NCI-H345 treated with DMSO at 0.1 percent for 48 hours (cell line): ENCODE measurements around the gene TTLL11.

Source experiments
- DNase-seq: peaks from one replicate; lab custom pipeline; 2025; ENCODE audit not compliant: unreplicated experiment; lab: John Stamatoyannopoulos, UW

The TTLL11 gene

GRCh38 chr9:122110100-122110833 lies 17.2 kb upstream of the TTLL11 start:
- no peak for DNase-seq

GRCh38 chr9:122109035-122109813 lies 16.1 kb upstream of the TTLL11 start:
- DNase-seq = no peak

- no peak for DNase-seq
Observed at GRCh38 chr9:122107291-122107805, 14.2 kb upstream of the TTLL11 start.

GRCh38 chr9:122106576-122106975 lies 13.5 kb upstream of the TTLL11 start:
- no peak for DNase-seq

GRCh38 chr9:122103985-122104384 lies 10.9 kb upstream of the TTLL11 start:
- no peak for DNase-seq

GRCh38 chr9:122102156-122102555 lies 9.0 kb upstream of the TTLL11 start:
- DNase-seq = no peak

GRCh38 chr9:122100756-122101155 lies 7.6 kb upstream of the TTLL11 start:
- no peak for DNase-seq

GRCh38 chr9:122099271-122099869 lies 6.3 kb upstream of the TTLL11 start:
- DNase-seq = peak; percentile 67

GRCh38 chr9:122097679-122098315 lies 4.7 kb upstream of the TTLL11 start:
- DNase-seq = no peak

GRCh38 chr9:122096620-122097415 lies 3.7 kb upstream of the TTLL11 start:
- no peak for DNase-seq

- DNase-seq = peak; percentile 21
Observed at GRCh38 chr9:122095010-122095767, 2.1 kb upstream of the TTLL11 start.

GRCh38 chr9:122091682-122092592 lies 1.2 kb downstream of the TTLL11 start:
- DNase-seq = no peak

GRCh38 chr9:122090981-122091380 lies 2.1 kb downstream of the TTLL11 start:
- DNase-seq = no peak

- DNase-seq = no peak
Observed at GRCh38 chr9:122090287-122090883, 2.7 kb downstream of the TTLL11 start.

- no peak for DNase-seq
Observed at GRCh38 chr9:122088880-122089706, 4.0 kb downstream of the TTLL11 start.

GRCh38 chr9:122087406-122088200 lies 5.5 kb downstream of the TTLL11 start:
- DNase-seq = no peak

GRCh38 chr9:122086873-122087272 lies 6.2 kb downstream of the TTLL11 start:
- no peak for DNase-seq
